GM13976 (cell line): Measurements from ENCODE around the gene PFKP.
"Not testable (repeated sequence)": the region's sequence is repeated elsewhere in the genome, so short reads cannot be mapped to it uniquely, and the experiment has no call there.

ENCODE experiments used
- DNase-seq: peaks from one replicate; pipeline ENCODE4 v3.0.0; 2012; ENCODE audit warnings: low spot score
- CTCF ChIP-seq: IDR thresholded peaks from 2 replicates; pipeline ENCODE4 v1.5.1; 2012; ENCODE audit warnings: borderline replicate concordance, mild to moderate bottlenecking; ENCODE audit not compliant: insufficient read depth; ENCODE audit errors: extremely low read depth, missing control alignments, control extremely low read depth
- in situ Hi-C: fragments of 300-500 bp; cut with MboI; formaldehyde crosslinking; loops from one replicate; pipeline ENCODE4 v1.12.0; 2022; ENCODE audit warnings: low sequenced_read_pairs, mixed read lengths, inconsistent platforms; ENCODE audit not compliant: unreplicated experiment

PFKP gene

DNA sequence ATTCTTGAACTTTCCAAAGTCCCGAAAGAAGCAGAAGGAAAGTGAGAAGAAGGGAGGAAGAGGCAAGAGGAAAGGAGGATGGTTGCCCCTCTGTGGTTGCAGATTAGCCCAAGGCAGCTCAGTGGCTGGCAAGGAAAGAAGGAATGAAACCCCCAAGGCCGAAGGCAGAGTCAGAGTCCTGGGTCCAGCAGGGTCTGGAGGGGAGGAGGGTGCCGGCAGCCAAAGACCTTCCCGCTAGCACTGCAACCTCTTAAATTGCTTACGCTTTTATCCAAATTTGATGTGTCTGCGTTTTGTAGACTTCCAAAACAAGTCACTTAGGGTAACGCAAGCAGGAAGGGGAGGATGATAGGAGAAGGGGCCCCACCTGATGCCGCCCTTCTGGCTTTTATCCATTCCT lies 7.4 kb upstream of the PFKP start:
- no peak for DNase-seq
- no peak for TF ChIP-seq CTCF
- in situ Hi-C loops = no loop called here

GRCh38 chr10:3060481-3060889 lies 6.9 kb upstream of the PFKP start:
- no peak for TF ChIP-seq CTCF
- no peak for DNase-seq
- in situ Hi-C loops = no loop called here

DNA sequence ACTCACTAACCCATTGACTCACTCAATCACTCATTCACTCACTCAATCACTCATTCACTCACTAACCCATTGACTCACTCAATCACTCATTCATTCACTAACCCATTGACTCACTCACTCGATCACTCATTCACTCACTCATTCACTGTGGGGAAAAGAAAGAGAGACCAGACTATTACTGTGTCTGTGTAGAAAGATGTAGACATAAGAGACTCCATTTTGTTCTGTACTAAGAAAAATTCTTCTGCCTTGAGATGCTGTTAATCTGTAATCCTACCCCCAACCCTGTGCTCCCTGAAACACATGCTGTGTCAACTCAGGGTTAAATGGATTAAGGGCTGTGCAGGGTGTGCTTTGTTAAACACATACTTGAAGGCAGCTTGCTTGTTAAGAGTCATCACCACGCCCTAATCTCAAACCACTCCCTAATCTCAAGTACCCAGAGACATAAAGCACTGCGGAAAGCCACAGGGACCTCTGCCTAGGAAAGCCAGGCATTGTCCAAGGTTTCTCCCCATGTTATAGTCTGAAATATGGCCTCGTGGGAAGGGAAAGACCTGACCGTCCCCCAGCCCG lies 5.9 kb upstream of the PFKP start:
- DNase-seq, in situ Hi-C loops: not testable (repeated sequence)

DNA sequence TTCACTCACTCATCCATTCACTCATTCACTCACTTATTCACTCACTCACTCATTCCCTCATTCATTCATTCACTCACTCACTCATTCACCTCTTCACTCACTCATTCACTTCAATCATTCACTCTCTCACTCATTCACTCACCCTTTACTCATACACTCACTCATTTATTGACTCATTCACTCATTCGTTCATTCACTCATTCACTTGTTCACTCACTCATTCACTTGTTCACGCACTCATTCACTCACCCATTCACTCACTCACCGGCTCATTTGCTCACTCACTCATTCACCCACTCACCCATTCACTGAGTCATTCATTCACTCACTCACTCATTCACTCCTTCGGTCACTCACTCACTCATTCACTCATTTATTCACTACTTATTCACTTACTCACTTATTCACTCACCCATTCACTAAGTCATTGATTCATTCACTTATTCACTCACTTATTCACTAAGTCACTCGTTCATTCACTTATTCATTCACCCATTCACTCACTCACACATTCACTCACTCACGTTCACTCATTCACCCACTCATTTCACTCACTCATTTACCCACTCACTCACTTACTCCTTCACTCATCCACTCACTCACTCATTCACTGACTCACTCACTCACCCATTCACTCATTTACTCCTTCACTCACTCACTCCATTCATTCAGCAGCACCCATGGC lies 4.7 kb upstream of the PFKP start:
- TF ChIP-seq CTCF = no peak
- in situ Hi-C loops = no loop called here
- DNase-seq = no peak

DNA sequence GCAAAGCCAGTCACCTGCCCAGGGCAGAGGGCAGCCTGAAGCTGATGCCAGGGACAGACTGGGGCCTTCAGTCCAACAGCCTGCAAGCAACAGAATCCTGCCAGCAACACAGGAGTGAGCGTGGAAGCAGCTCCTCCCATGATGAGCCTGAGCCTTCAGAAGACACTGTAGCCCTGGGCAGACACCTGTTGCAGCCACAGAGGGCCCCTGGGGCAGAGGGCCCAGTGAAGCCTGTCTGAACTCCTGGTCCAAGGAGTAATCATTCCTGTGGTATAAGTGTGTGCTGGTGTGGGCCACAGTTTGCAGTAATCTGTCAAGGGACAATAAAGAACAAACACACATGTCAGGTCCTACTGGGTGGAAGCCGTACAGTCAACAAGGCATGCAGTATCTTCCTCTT lies 2.9 kb upstream of the PFKP start:
- no peak for DNase-seq
- in situ Hi-C loops = no loop called here
- TF ChIP-seq CTCF = no peak

DNA sequence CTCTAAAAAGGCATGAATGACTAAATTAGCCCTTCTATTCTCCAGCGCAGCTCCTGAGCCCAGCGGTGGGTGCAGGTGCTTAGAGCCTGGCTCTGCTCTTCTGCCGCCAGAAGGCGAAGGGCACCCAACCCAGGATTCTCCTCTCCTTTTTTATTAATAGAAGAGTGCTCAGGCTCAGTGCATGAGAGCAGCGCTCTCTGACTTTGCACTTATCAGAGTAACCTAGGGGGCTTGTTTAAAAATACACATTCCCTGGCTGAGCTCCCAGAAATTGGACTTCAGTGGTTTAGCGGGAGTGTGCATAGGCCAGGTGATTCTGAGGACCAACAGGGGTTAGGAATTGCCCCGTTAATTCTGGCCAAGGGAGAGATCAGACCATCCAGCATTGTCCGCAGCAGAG lies 1.7 kb upstream of the PFKP start:
- DNase-seq = no peak
- no peak for TF ChIP-seq CTCF
- in situ Hi-C loops = no loop called here

DNA sequence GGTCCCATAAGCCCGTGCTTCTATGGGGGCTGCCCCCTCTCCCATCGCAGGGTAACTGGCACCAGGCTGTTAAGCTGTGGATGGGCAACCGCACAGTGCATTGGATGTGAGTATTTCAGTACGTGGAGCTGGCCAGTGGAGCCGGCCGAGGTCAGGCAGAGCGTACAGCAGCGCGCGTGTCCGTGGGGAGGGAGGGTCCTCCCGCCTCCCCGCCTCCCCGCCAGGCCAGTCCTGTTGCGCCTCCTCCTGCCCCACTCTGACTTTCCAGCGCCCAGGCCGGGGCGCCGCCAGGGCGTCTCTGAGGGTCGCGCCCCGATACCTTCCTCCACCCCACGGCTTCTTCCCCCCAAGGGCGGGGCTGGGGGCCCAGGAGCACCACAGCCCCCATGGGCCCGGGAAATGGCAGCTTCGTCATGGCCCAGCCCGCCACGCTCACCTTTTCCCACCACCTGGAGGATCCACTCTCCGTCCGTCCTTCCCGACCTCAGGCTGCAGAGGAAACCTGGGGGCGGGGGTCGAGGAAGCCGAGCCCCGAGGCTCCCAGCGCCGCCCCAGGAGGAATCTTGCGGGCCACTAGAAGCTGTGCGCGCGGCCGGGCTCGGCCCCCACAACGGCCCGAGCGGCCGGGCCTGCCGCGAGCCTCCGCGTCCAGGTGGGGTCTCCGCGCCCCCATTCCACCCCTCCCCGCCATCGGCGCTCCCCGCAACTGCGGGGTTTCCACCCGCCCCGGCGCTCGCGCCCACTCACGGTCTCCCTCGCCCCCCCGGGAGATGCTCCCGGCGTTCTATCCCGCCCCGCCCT lies 831 bp upstream of the PFKP start:
- no peak for DNase-seq
- no peak for TF ChIP-seq CTCF
- in situ Hi-C loops = no loop called here
